Measurements from ENCODE around the gene CCL27. TPM values are rescaled to one million over a fixed set of nuclear protein-coding genes. Genes with fewer than 3 reads are reported as not detected.
A peak's percentile ranks its signal among the peaks of the same experiment; 100 is the strongest.

Gene CCL27
- total RNA-seq, 2 donors from 2014 or later = not detected

- H3K4me3 ChIP-seq = peak within 1 kb of the TSS; percentile 29 to 52
- H3K4me1 ChIP-seq = peaks cover 0 to 82% of the 10 kb centered on the region in 2 donors
These were observed 10.4 kb downstream of the CCL27 start, which contains the start of gene IL11RA for GRCh38 chr9:34651876-34652601. Gene IL11RA, plus strand, starts transcription at chr9:34652185. Its CDS starts 3,033 bp downstream, at chr9:34655218.

GRCh38 chr9:34651321-34651720 lies 11.1 kb downstream of the CCL27 start:
- no peak for TF ChIP-seq CTCF (IDR thresholded peaks at IDR 0.05)
- DNase-seq (ENCODE audit: low spot score) = no peak
- no peaks in the 10 kb centered on the region for H3K27me3 ChIP-seq
- peaks cover 20% of the 10 kb centered on the region for H3K36me3 ChIP-seq
- peak overlapping the region; percentile 85 to 93 for H3K27ac ChIP-seq
- H3K4me3 ChIP-seq = peak overlapping the region; percentile 29 to 52
- no peaks in the 10 kb centered on the region for H3K9me3 ChIP-seq
- H3K4me1 ChIP-seq = peaks cover 0 to 78% of the 10 kb centered on the region in 2 donors

More at GRCh38 chr9:34651876-34652601, 10.4 kb downstream of the CCL27 start, which contains the start of gene IL11RA:
- Histone ChIP-seq H3K9me3 (no peaks in the 10 kb centered on the region), H3K36me3 (peaks cover 20% of the 10 kb centered on the region), H3K27me3 (no peaks in the 10 kb centered on the region), H3K27ac (peak within 1 kb of the TSS; percentile 85 to 93)
- peak; percentile 95 for DNase-seq (ENCODE audit: low spot score)
- no peak for TF ChIP-seq CTCF (IDR thresholded peaks at IDR 0.05)

- no peak for DNase-seq (ENCODE audit: low spot score)
- Histone ChIP-seq H3K4me3 (no peak overlapping the region), H3K27ac (peak overlapping the region; percentile 85 to 93), H3K4me1 (peaks cover 0 to 79% of the 10 kb centered on the region in 2 donors), H3K27me3 (no peaks in the 10 kb centered on the region), H3K36me3 (peaks cover 20% of the 10 kb centered on the region), H3K9me3 (no peaks in the 10 kb centered on the region)
- no peak for TF ChIP-seq CTCF (IDR thresholded peaks at IDR 0.05)
These were observed 11.6 kb downstream of the CCL27 start for GRCh38 chr9:34650816-34651215.

- H3K4me1 ChIP-seq = peaks cover 0 to 57% of the 10 kb centered on the region in 2 donors
- TF ChIP-seq CTCF (IDR thresholded peaks at IDR 0.05) = no peak
- H3K27me3 ChIP-seq = no peaks in the 10 kb centered on the region
- H3K36me3 ChIP-seq = peaks cover 20% of the 10 kb centered on the region
- H3K4me3 ChIP-seq = no peak overlapping the region
- H3K27ac ChIP-seq = no peak overlapping the region
- no peak for DNase-seq (ENCODE audit: low spot score)
- H3K9me3 ChIP-seq = no peaks in the 10 kb centered on the region
These were observed 13.8 kb downstream of the CCL27 start for GRCh38 chr9:34648673-34649072.

- H3K27ac ChIP-seq = peak overlapping the region; percentile 84 to 87
- peak overlapping the region; percentile 49 to 71 for H3K4me3 ChIP-seq
- H3K27me3 ChIP-seq = no peaks in the 10 kb centered on the region
- no peak for DNase-seq (ENCODE audit: low spot score)
- H3K9me3 ChIP-seq = no peaks in the 10 kb centered on the region
- TF ChIP-seq CTCF (IDR thresholded peaks at IDR 0.05) = no peak
- peaks cover 20% of the 10 kb centered on the region for H3K36me3 ChIP-seq
- H3K4me1 ChIP-seq = peaks cover 0 to 47% of the 10 kb centered on the region in 2 donors
These were observed 14.8 kb downstream of the CCL27 start for GRCh38 chr9:34647651-34648050.
